SK-N-SH (cell line): Measurements from ENCODE around the gene MVB12A. TPM values are rescaled to one million over a fixed set of nuclear protein-coding genes. Genes with fewer than 3 reads are reported as not detected.

ENCODE experiments used
- CTCF ChIA-PET: fragments of 300-600, 350-600 bp; formaldehyde crosslinking; extraction: SDS; loops from one replicate; lab custom pipeline; 2021; lab: Yijun Ruan, JAX
- POLR2A ChIA-PET: fragments of 350-600 bp; sonication (Branson Sonifier 250); formaldehyde crosslinking; extraction: SDS; loops from one replicate; lab custom pipeline; 2020; ENCODE audit warnings: antibody characterized with exemption, inconsistent platforms; lab: Yijun Ruan, JAX
- DNase-seq: peaks from one replicate; pipeline ENCODE4 v3.0.0; 2012
- H2AFZ ChIP-seq: fragments of 200-600 bp; sonication (generic); 2 replicates; pipeline ENCODE4 v1.8.1; 2016; ENCODE audit warnings: antibody characterized with exemption, mild to moderate bottlenecking, low read depth
- H3F3A ChIP-seq: fragments of 200-600 bp; sonication (generic); replicated peaks from 2 replicates; pipeline ENCODE3; 2016; ENCODE audit warnings: antibody characterized with exemption, mild to moderate bottlenecking; ENCODE audit not compliant: insufficient read depth
- H3K27ac ChIP-seq, 2 experiments: fragments of 200-500 bp in 1 of 2; fragments of 200-600 bp in 1 of 2; sonication (Bioruptor generic) in 1 of 2; sonication (generic), shearing (Covaris generic) in 1 of 2; 2 replicates each; pipeline versions ENCODE4 v1.5.1 to v1.6.1; 2014 to 2016; ENCODE audit warnings: low read depth in 2 of 2, inconsistent platforms in 1 of 2, low read length in 1 of 2, mild to moderate bottlenecking in 1 of 2, mixed read lengths in 1 of 2
- H3K27me3 ChIP-seq: fragments of 200-600 bp; sonication (generic), shearing (Covaris generic); 2 replicates; pipeline ENCODE4 v1.6.1; 2016; ENCODE audit warnings: mixed run types; ENCODE audit not compliant: insufficient read depth
- H3K36me3 ChIP-seq, 2 experiments: fragments of 200-500 bp in 1 of 2; fragments of 200-600 bp in 1 of 2; sonication (Bioruptor generic) in 1 of 2; sonication (generic) in 1 of 2; replicated peaks in 1 of 2; 2 replicates each; pipeline versions ENCODE3 to v1.5.1; 2014 to 2016; ENCODE audit warnings: low read length in 1 of 2, mild to moderate bottlenecking in 1 of 2; ENCODE audit not compliant: insufficient read depth in 2 of 2, control insufficient read depth in 1 of 2
- H3K4me1 ChIP-seq, 2 experiments: fragments of 200-500 bp in 1 of 2; fragments of 200-600 bp in 1 of 2; sonication (Bioruptor generic) in 1 of 2; sonication (generic), shearing (Covaris generic) in 1 of 2; 2 replicates each; pipeline versions ENCODE4 v1.5.1 to v1.6.1; 2014 to 2016; ENCODE audit warnings: low read depth in 1 of 2, low read length in 1 of 2, mixed run types in 1 of 2; ENCODE audit not compliant: insufficient read depth in 2 of 2, control insufficient read depth in 1 of 2
- H3K4me2 ChIP-seq: fragments of 200-600 bp; sonication (generic), shearing (Covaris generic); 2 replicates; pipeline ENCODE4 v1.6.1; 2017; ENCODE audit warnings: mixed run types
- H3K4me3 ChIP-seq, 2 experiments: fragments of 200-500 bp in 1 of 2; fragments of 200-600 bp in 1 of 2; sonication (Bioruptor generic) in 1 of 2; sonication (generic), shearing (Covaris generic) in 1 of 2; 2 replicates each; pipeline versions ENCODE4 v1.5.1 to v1.8.1; 2014 to 2016; ENCODE audit warnings: low read depth in 2 of 2, inconsistent platforms in 1 of 2, low read length in 1 of 2, mild to moderate bottlenecking in 1 of 2, mixed read lengths in 1 of 2, moderate library complexity in 1 of 2
- H3K79me2 ChIP-seq: fragments of 200-600 bp; sonication (generic); 2 replicates; pipeline ENCODE4 v1.8.1; 2017; ENCODE audit warnings: mild to moderate bottlenecking; ENCODE audit not compliant: insufficient read depth
- H3K9ac ChIP-seq: fragments of 200-600 bp; sonication (generic); 2 replicates; pipeline ENCODE4 v1.6.1; 2017; ENCODE audit warnings: mixed run types
- H3K9me2 ChIP-seq: fragments of 200-600 bp; sonication (generic); 2 replicates; pipeline ENCODE4 v1.6.1; 2017; ENCODE audit warnings: mixed run types
- H3K9me3 ChIP-seq: fragments of 200-600 bp; sonication (generic); 2 replicates; pipeline ENCODE4 v1.6.1; 2017; ENCODE audit warnings: mixed run types, mild to moderate bottlenecking, moderate library complexity
- H4K20me1 ChIP-seq: fragments of 200-600 bp; sonication (generic); 2 replicates; pipeline ENCODE4 v1.6.1; 2017; ENCODE audit warnings: mild to moderate bottlenecking, mixed run types; ENCODE audit not compliant: insufficient read depth
- FOXJ3 ChIP-seq: sonication (generic); formaldehyde crosslinking; IDR thresholded peaks from 2 replicates; pipeline ENCODE4 v1.5.1; 2020; ENCODE audit warnings: mild to moderate bottlenecking, missing genetic modification reagents
- GABPA ChIP-seq: IDR thresholded peaks from 2 replicates; pipeline ENCODE4 v1.4.0; 2012; ENCODE audit warnings: low read depth, mild to moderate bottlenecking
- MAX ChIP-seq: IDR thresholded peaks from 2 replicates; pipeline ENCODE4 v1.4.0; 2012; ENCODE audit warnings: low read depth
- NRF1 ChIP-seq: IDR thresholded peaks from 2 replicates; pipeline ENCODE4 v1.6.1; 2012; ENCODE audit warnings: low read depth, mild to moderate bottlenecking, low read length
- RFX5 ChIP-seq: IDR thresholded peaks from 2 replicates; pipeline ENCODE4 v1.6.1; 2012; ENCODE audit warnings: mild to moderate bottlenecking, improper control_type of control experiment, low read length
- RXRA ChIP-seq: IDR thresholded peaks from 2 replicates; pipeline ENCODE4 v1.4.0; 2012; ENCODE audit warnings: low read depth, mild to moderate bottlenecking, borderline replicate concordance
- SMC3 ChIP-seq: IDR thresholded peaks from 2 replicates; pipeline ENCODE4 v1.6.1; 2012; ENCODE audit warnings: low read depth, low read length, improper control_type of control experiment
- TEAD4 ChIP-seq: IDR thresholded peaks from 2 replicates; pipeline ENCODE4 v1.4.0; 2012; ENCODE audit warnings: mild to moderate bottlenecking, borderline replicate concordance; ENCODE audit not compliant: insufficient read depth
- USF1 ChIP-seq: IDR thresholded peaks from 2 replicates; pipeline ENCODE4 v1.4.0; 2012; ENCODE audit warnings: low read depth, borderline replicate concordance
- WGBS: methylation state at CpG from one replicate; pipeline ENCODE4 v1.1.6; 2017; ENCODE audit warnings: low lambda C conversion rate; 5-methylcytosine and 5-hydroxymethylcytosine counted together
- polyA plus RNA-seq, 3 experiments: library from polyadenylated mRNA; depleted of rRNA; stranded (reverse); fragments of >200 nt; gene quantifications; 2 replicates each; pipeline ENCODE4 v1.2.3, GENCODE V29; 2012
- TF ChIP-seq, protein P1 (sequence below): fragments of 200-600 bp; sonication (generic); IDR thresholded peaks from 2 replicates; pipeline ENCODE4 v1.6.1; 2017; ENCODE audit warnings: antibody characterized with exemption, mild to moderate bottlenecking, moderate library complexity

The MVB12A gene
- polyA plus RNA-seq, 1 of the 3 experiments (the other 2 are of a cell fraction), result 63.9 TPM

- Histone ChIP-seq H3K9ac (no peak overlapping the region), H3K9me2 (no peaks in the 10 kb centered on the region), H3K9me3 (no peaks in the 10 kb centered on the region), H3K4me2 (no peak overlapping the region), H3K4me3 (no peak overlapping the region), H3K27me3 (no peaks in the 10 kb centered on the region), H4K20me1 (no peaks in the 10 kb centered on the region), H3K27ac (no peak overlapping the region), H3F3A (no peaks in the 10 kb centered on the region), H2AFZ (no peak overlapping the region), H3K79me2 (no peaks in the 10 kb centered on the region), H3K4me1 (peaks cover 0 to 7% of the 10 kb centered on the region in 2 experiments; a peak in 1 of 4 replicates), H3K36me3 (no peaks in the 10 kb centered on the region)
- TF ChIP-seq GABPA (no peak), USF1 (no peak), TEAD4 (no peak), MAX (no peak), RXRA (no peak), FOXJ3 (CRISPR knock-in tag) (no peak), SMC3 (no peak), RFX5 (no peak)
- TF ChIP-seq, protein P1, sequence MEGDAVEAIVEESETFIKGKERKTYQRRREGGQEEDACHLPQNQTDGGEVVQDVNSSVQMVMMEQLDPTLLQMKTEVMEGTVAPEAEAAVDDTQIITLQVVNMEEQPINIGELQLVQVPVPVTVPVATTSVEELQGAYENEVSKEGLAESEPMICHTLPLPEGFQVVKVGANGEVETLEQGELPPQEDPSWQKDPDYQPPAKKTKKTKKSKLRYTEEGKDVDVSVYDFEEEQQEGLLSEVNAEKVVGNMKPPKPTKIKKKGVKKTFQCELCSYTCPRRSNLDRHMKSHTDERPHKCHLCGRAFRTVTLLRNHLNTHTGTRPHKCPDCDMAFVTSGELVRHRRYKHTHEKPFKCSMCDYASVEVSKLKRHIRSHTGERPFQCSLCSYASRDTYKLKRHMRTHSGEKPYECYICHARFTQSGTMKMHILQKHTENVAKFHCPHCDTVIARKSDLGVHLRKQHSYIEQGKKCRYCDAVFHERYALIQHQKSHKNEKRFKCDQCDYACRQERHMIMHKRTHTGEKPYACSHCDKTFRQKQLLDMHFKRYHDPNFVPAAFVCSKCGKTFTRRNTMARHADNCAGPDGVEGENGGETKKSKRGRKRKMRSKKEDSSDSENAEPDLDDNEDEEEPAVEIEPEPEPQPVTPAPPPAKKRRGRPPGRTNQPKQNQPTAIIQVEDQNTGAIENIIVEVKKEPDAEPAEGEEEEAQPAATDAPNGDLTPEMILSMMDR, result no peak
- WGBS, result 90% methylated on average over 11 of the region's 11 CpGs
- ChIA-PET CTCF (interaction anchor here (0.9 to 3.0 kb wide), 5 partner anchors 18 to 53 kb away, joined by 3 to 12 read pairs (median 5); partner anchors contain the start of genes CCDC194 and TMEM221), POLR2A (no interaction called here)
- DNase-seq, result peak; percentile 9
These were observed 8.0 kb upstream of the MVB12A start for GRCh38 chr19:17411801-17412200.

GRCh38 chr19:17414097-17414496 is 5.8 kb upstream of the MVB12A start:
- Histone ChIP-seq H4K20me1 (no peaks in the 10 kb centered on the region), H3K27ac (no peak overlapping the region), H3K4me2 (no peak overlapping the region), H3K9me2 (no peaks in the 10 kb centered on the region), H2AFZ (no peak overlapping the region), H3K4me3 (no peak overlapping the region), H3K36me3 (no peaks in the 10 kb centered on the region), H3K9me3 (no peaks in the 10 kb centered on the region), H3K4me1 (peaks cover 0 to 9% of the 10 kb centered on the region in 2 experiments; a peak in 1 of 4 replicates), H3K9ac (no peak overlapping the region), H3F3A (peaks cover 2% of the 10 kb centered on the region), H3K79me2 (no peaks in the 10 kb centered on the region), H3K27me3 (no peaks in the 10 kb centered on the region)
- ChIA-PET CTCF (interaction anchor here (1.0 to 2.2 kb wide), 3 partner anchors 22 to 51 kb away, joined by 3 to 6 read pairs (median 5); no protein-coding TSS in a partner anchor), POLR2A (no interaction called here)
- TF ChIP-seq NRF1, result no peak
- no peak for TF ChIP-seq USF1
- no peak for DNase-seq
- 94% methylated on average over 8 of the region's 8 CpGs for WGBS
